GM12801 (cell line): ENCODE measurements around the gene PVRIG.

Experiments used
- TF ChIP-seq, protein P1 (sequence below): IDR thresholded peaks from one replicate; pipeline ENCODE4 v1.5.1; 2011; ENCODE audit warnings: control low read depth; ENCODE audit not compliant: insufficient read length; ENCODE audit errors: extremely low read depth

PVRIG gene

GRCh38 chr7:100175296-100175935 is 44.3 kb upstream of the PVRIG start:
- TF ChIP-seq, protein P1, sequence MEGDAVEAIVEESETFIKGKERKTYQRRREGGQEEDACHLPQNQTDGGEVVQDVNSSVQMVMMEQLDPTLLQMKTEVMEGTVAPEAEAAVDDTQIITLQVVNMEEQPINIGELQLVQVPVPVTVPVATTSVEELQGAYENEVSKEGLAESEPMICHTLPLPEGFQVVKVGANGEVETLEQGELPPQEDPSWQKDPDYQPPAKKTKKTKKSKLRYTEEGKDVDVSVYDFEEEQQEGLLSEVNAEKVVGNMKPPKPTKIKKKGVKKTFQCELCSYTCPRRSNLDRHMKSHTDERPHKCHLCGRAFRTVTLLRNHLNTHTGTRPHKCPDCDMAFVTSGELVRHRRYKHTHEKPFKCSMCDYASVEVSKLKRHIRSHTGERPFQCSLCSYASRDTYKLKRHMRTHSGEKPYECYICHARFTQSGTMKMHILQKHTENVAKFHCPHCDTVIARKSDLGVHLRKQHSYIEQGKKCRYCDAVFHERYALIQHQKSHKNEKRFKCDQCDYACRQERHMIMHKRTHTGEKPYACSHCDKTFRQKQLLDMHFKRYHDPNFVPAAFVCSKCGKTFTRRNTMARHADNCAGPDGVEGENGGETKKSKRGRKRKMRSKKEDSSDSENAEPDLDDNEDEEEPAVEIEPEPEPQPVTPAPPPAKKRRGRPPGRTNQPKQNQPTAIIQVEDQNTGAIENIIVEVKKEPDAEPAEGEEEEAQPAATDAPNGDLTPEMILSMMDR: no peak

DNA sequence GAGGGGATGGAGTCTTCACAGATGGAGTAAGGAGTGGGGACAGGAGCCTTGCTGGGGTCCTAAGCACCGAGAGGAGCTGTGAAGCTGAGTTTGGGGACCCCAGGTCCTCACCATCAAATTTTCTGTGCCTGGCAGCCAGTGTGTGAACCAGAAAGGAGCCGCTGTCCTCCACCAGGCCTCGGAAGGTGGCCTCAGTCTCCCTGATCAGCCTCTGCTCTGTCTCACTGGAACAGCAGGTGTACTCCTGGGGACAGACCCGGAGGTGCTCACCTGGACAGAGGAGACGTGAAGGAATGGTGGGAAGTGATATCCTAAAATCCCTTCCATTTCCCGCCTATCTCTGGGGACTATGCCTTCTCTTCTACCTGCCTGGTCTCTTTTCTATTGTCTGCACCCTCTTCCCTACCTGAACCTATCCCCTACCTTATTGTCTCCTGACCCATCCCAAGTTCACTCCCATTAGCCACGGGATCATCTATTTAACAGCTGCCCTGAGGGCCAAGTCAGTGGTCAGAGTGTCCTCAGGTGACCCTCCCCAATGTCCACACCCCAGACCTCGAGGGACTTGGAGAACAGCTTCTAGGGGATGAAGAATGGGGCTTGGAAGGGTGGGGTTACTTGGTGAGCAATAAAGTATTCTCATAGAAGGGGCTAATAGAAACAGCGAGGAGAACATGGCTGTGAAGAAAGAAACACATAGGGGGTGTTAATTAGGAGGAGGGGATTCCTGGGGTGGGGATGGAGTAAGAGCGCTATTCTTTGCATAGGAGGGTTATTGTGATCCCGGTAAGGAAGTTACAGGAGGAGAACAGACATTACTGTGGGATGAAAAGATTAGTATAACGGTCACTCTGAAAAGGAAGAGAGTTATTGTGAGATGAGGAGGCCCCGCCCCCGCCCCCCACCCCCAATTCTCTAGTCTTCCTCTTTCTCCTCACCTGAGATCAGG is 43.4 kb upstream of the PVRIG start:
- TF ChIP-seq, protein P1: no peak

GRCh38 chr7:100177045-100178001 is 42.4 kb upstream of the PVRIG start, which contains the start of the genes GPC2 and STAG3:
Gene GPC2, minus strand, starts transcription at chr7:100177381. Its CDS starts 182 bp downstream, at chr7:100177199.
Gene STAG3, plus strand, starts transcription at chr7:100177918. Its CDS starts 2,639 bp downstream, at chr7:100180557.
- TF ChIP-seq, protein P1: no peak

DNA sequence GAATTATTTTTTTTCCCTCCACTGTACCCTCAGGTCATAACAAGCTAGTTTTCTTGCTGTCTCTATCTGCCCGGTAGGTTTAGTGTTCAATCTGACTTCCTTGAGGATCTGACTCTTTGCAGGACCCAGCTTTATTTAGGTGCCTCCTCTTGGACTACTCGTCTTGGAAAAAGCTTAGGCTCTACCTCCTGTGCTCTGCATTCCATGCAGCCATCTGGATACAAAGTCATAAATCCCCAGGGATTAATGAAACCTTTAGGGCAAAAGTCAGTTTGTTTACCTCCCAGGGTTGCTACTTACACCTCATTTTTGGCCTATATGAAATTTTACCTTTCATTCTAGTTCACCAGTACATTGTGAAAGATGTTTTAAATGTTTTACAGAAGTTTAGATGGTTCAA is 34.0 kb upstream of the PVRIG start:
- TF ChIP-seq, protein P1: no peak

GRCh38 chr7:100189061-100189460 is 30.7 kb upstream of the PVRIG start:
- TF ChIP-seq, protein P1: no peak

- TF ChIP-seq, protein P1: no peak
These were observed 29.6 kb upstream of the PVRIG start for GRCh38 chr7:100190048-100190711.
